Tibial nerve (tissue), 4 donors: ENCODE data around the gene RAMAC.

Source experiments
- EP300 ChIP-seq, 2 donors: sonication (generic); formaldehyde crosslinking; IDR thresholded peaks; one replicate each; pipeline ENCODE4 v1.6.1; 2017; ENCODE audit warnings: antibody characterized with exemption in 2 of 2, mild to moderate bottlenecking in 1 of 2
- POLR2A ChIP-seq, 2 donors: fragments of 450-650 bp; IDR thresholded peaks; one replicate each; pipeline ENCODE4 v1.6.1; 2017; ENCODE audit warnings: antibody characterized with exemption in 2 of 2, mild to moderate bottlenecking in 2 of 2, moderate library complexity in 2 of 2
- TF ChIP-seq, protein P1 (sequence below), 5 experiments: fragments of 200-600 bp in 3 of 5; fragments of 450-650 bp in 2 of 5; sonication (generic) in 3 of 5; IDR thresholded peaks; one replicate each; pipeline ENCODE4 v1.5.1; 2016 to 2019; ENCODE audit warnings: antibody characterized with exemption in 5 of 5, mild to moderate bottlenecking in 3 of 5, moderate library complexity in 2 of 5

- TF ChIP-seq POLR2A (IDR thresholded peaks at IDR 0.05), result no peak
- TF ChIP-seq, protein P1, sequence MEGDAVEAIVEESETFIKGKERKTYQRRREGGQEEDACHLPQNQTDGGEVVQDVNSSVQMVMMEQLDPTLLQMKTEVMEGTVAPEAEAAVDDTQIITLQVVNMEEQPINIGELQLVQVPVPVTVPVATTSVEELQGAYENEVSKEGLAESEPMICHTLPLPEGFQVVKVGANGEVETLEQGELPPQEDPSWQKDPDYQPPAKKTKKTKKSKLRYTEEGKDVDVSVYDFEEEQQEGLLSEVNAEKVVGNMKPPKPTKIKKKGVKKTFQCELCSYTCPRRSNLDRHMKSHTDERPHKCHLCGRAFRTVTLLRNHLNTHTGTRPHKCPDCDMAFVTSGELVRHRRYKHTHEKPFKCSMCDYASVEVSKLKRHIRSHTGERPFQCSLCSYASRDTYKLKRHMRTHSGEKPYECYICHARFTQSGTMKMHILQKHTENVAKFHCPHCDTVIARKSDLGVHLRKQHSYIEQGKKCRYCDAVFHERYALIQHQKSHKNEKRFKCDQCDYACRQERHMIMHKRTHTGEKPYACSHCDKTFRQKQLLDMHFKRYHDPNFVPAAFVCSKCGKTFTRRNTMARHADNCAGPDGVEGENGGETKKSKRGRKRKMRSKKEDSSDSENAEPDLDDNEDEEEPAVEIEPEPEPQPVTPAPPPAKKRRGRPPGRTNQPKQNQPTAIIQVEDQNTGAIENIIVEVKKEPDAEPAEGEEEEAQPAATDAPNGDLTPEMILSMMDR (IDR thresholded peaks at IDR 0.05), result peak in 4 of 5 experiments; percentile 25 to 57 (median 30)
- no peak for TF ChIP-seq EP300 (IDR thresholded peaks at IDR 0.05)
Observed at GRCh38 chr15:82999905-83000671, 14.1 kb downstream of the RAMAC start.
